Keratinocyte (primary cell): ENCODE results near the gene ASS1. TPM values are rescaled to one million over a fixed set of nuclear protein-coding genes. Genes with fewer than 3 reads are reported as not detected.
A peak's percentile ranks its signal among the peaks of the same experiment; 100 is the strongest.
"Not testable (repeated sequence)": the region's sequence is repeated elsewhere in the genome, so short reads cannot be mapped to it uniquely, and the experiment has no call there.

Experiments used
- DNase-seq: peaks from one replicate; pipeline ENCODE4 v3.0.0-alpha.2; 2011; ENCODE audit warnings: low read depth, missing footprints, low spot score
- FAIRE-seq: peaks from 2 replicates; lab custom pipeline; 2011; peaks lifted over from hg19 to GRCh38; lab: Jason Lieb, UNC
- H2AFZ ChIP-seq: 2 replicates; pipeline ENCODE4 v1.6.0; 2012; ENCODE audit warnings: low read length, control low read depth, inconsistent platforms; ENCODE audit not compliant: control insufficient read depth
- H3K27ac ChIP-seq: 2 replicates; pipeline ENCODE4 v1.5.1; 2011; ENCODE audit warnings: low read length; ENCODE audit not compliant: control insufficient read depth, insufficient read depth
- H3K27me3 ChIP-seq: 3 replicates; pipeline ENCODE4 v1.6.0; 2011; ENCODE audit warnings: low read length; ENCODE audit not compliant: control insufficient read depth, insufficient read depth; ENCODE audit errors: extremely low read depth
- H3K36me3 ChIP-seq, 2 experiments: 2 replicates in 1 of 2; 3 replicates in 1 of 2; pipeline ENCODE4 v1.5.1; 2011; ENCODE audit warnings: low read length in 2 of 2, mild to moderate bottlenecking in 1 of 2; ENCODE audit not compliant: control insufficient read depth in 2 of 2, insufficient read depth in 2 of 2; ENCODE audit errors: extremely low read depth in 1 of 2
- H3K4me1 ChIP-seq: 3 replicates; pipeline ENCODE4 v1.5.1; 2011; ENCODE audit warnings: low read length; ENCODE audit not compliant: control insufficient read depth, insufficient read depth; ENCODE audit errors: extremely low read depth
- H3K4me2 ChIP-seq: 3 replicates; pipeline ENCODE4 v1.6.0; 2011; ENCODE audit warnings: low read depth, low read length; ENCODE audit not compliant: control insufficient read depth, insufficient read depth; ENCODE audit errors: extremely low read depth
- H3K4me3 ChIP-seq, 3 experiments: fragments of 200-600 bp in 1 of 3; sonication (generic) in 1 of 3; 2 replicates in 2 of 3; 3 replicates in 1 of 3; pipeline ENCODE4 v1.5.1; 2011 to 2016; ENCODE audit warnings: low read length in 3 of 3, mild to moderate bottlenecking in 3 of 3, control low read depth in 2 of 3, inconsistent platforms in 1 of 3, low read depth in 1 of 3, mixed read lengths in 1 of 3, mixed run types in 1 of 3, moderate library complexity in 1 of 3; ENCODE audit not compliant: control insufficient read depth in 2 of 3, insufficient read depth in 2 of 3; ENCODE audit errors: extremely low read depth in 1 of 3
- H3K79me2 ChIP-seq: 2 replicates; pipeline ENCODE4 v1.6.0; 2012; ENCODE audit warnings: low read length; ENCODE audit not compliant: control insufficient read depth, insufficient read depth
- H3K9ac ChIP-seq: 3 replicates; pipeline ENCODE4 v1.6.0; 2011; ENCODE audit warnings: low read length; ENCODE audit not compliant: control insufficient read depth, insufficient read depth; ENCODE audit errors: extremely low read depth
- H3K9me1 ChIP-seq: 3 replicates; pipeline ENCODE4 v1.6.0; 2011; ENCODE audit warnings: low read length; ENCODE audit not compliant: control insufficient read depth, insufficient read depth; ENCODE audit errors: extremely low read depth
- H3K9me3 ChIP-seq: 2 replicates; pipeline ENCODE4 v1.5.1; 2012; ENCODE audit warnings: low read depth, low read length; ENCODE audit not compliant: control insufficient read depth
- H4K20me1 ChIP-seq: 3 replicates; pipeline ENCODE4 v1.6.0; 2011; ENCODE audit warnings: low read length; ENCODE audit not compliant: control insufficient read depth, insufficient read depth; ENCODE audit errors: extremely low read depth
- CTCF ChIP-seq, 3 experiments: IDR thresholded peaks in 1 of 3; conservative IDR thresholded peaks in 1 of 3; optimal IDR thresholded peaks in 1 of 3; 2 replicates in 2 of 3; 3 replicates in 1 of 3; pipeline versions ENCODE3 to v1.5.1; 2011; ENCODE audit warnings: low read length in 3 of 3, mild to moderate bottlenecking in 3 of 3, moderate library complexity in 2 of 3, control low read depth in 1 of 3, inconsistent platforms in 1 of 3; ENCODE audit not compliant: insufficient read depth in 2 of 3; ENCODE audit errors: extremely low read depth in 1 of 3
- EZH2 ChIP-seq: IDR thresholded peaks from one replicate; pipeline ENCODE4 v1.6.1; 2012; ENCODE audit warnings: inconsistent platforms, mild to moderate bottlenecking, low read length, moderate library complexity
- dilution Hi-C: fragments of 300-500 bp; cut with MboI; formaldehyde crosslinking; loops from one replicate; pipeline ENCODE4 v1.7.0; 2020; ENCODE audit warnings: low sequenced_read_pairs; ENCODE audit not compliant: extremely low pct_ligation_motif_present
- polyA plus RNA-seq, 5 experiments: library from polyadenylated mRNA; depleted of rRNA in 3 of 5; stranded (reverse) in 3 of 5; stranded (forward) in 1 of 5; unstranded in 1 of 5; fragments of >200 nt; gene quantifications; 1 replicate in 1 of 5; 2 replicates in 3 of 5; 3 replicates in 1 of 5; pipeline versions ENCODE4 v1.2.1 to v1.2.3, GENCODE V29; 2011 to 2012; ENCODE audit warnings: missing spikeins in 2 of 5, low read depth in 1 of 5, low replicate concordance in 1 of 5

The ASS1 gene
- polyA plus RNA-seq, 1 donor (not counting 4 experiments of a cell fraction or from before 2014, with no cell fraction given): 52.4 TPM

- Histone ChIP-seq H3K4me3 (no peak overlapping the region), H3K36me3 (no peaks in the 10 kb centered on the region), H3K27ac (no peak overlapping the region), H3K4me1 (peaks cover 18% of the 10 kb centered on the region), H3K9ac (no peak overlapping the region), H2AFZ (no peak overlapping the region), H3K27me3 (peaks cover 30% of the 10 kb centered on the region), H3K79me2 (no peaks in the 10 kb centered on the region), H3K9me1 (no peaks in the 10 kb centered on the region), H3K4me2 (peak overlapping the region; percentile 68), H3K9me3 (peaks cover 9% of the 10 kb centered on the region), H4K20me1 (no peaks in the 10 kb centered on the region)
- DNase-seq: no peak
- TF ChIP-seq CTCF (optimal IDR thresholded peaks at IDR 0.05 in 1 of 3, IDR thresholded peaks at IDR 0.05 in 1 of 3, conservative IDR thresholded peaks at IDR 0.05 in 1 of 3; ENCODE audit: extremely low read depth in 1 of 3, insufficient read depth in 2 of 3, low read length in 3 of 3): no peak
- TF ChIP-seq EZH2: no peak
- dilution Hi-C loops: no loop called here
- no peak for FAIRE-seq
Observed at GRCh38 chr9:130433947-130434262, 10.9 kb upstream of the ASS1 start.

- H4K20me1 ChIP-seq, H3K79me2 ChIP-seq, dilution Hi-C loops, H2AFZ ChIP-seq, H3K4me2 ChIP-seq, H3K9ac ChIP-seq, H3K9me1 ChIP-seq, DNase-seq, H3K4me3 ChIP-seq, FAIRE-seq, H3K9me3 ChIP-seq, H3K36me3 ChIP-seq, H3K27ac ChIP-seq: not testable (repeated sequence)
- Histone ChIP-seq H3K27me3 (peaks cover 31% of the 10 kb centered on the region), H3K4me1 (peaks cover 18% of the 10 kb centered on the region)
Observed at GRCh38 chr9:130434656-130435055, 10.1 kb upstream of the ASS1 start.

GRCh38 chr9:130437011-130437789, 7.6 kb upstream of the ASS1 start:
- no peaks in the 10 kb centered on the region for H4K20me1 ChIP-seq
- no peak overlapping the region for H3K27ac ChIP-seq
- peaks cover 1% of the 10 kb centered on the region for H3K9me3 ChIP-seq
- no peak overlapping the region for H2AFZ ChIP-seq
- FAIRE-seq (peak; percentile 34), DNase-seq (no peak)
- no peaks in the 10 kb centered on the region for H3K9me1 ChIP-seq
- no peak overlapping the region for H3K4me2 ChIP-seq
- H3K79me2 ChIP-seq: no peaks in the 10 kb centered on the region
- peaks cover 25% of the 10 kb centered on the region for H3K27me3 ChIP-seq
- TF ChIP-seq CTCF (optimal IDR thresholded peaks at IDR 0.05 in 1 of 3, IDR thresholded peaks at IDR 0.05 in 1 of 3, conservative IDR thresholded peaks at IDR 0.05 in 1 of 3; ENCODE audit: extremely low read depth in 1 of 3, insufficient read depth in 2 of 3, low read length in 3 of 3) (no peak), EZH2 (no peak)
- H3K9ac ChIP-seq: no peak overlapping the region
- H3K4me3 ChIP-seq: no peak overlapping the region
- dilution Hi-C loops: no loop called here
- peaks cover 9% of the 10 kb centered on the region for H3K4me1 ChIP-seq
- H3K36me3 ChIP-seq: no peaks in the 10 kb centered on the region
